GM18951 (cell line): ENCODE data around the gene CORO7.
A peak's percentile ranks its signal among the peaks of the same experiment; 100 is the strongest.
"Not testable (repeated sequence)": the region's sequence is repeated elsewhere in the genome, so short reads cannot be mapped to it uniquely, and the experiment has no call there.

ENCODE experiments used
- POLR2A ChIP-seq: IDR thresholded peaks from 4 replicates; pipeline ENCODE4 v1.6.1; 2011; ENCODE audit warnings: mild to moderate bottlenecking; ENCODE audit not compliant: insufficient read length, insufficient read depth; ENCODE audit errors: extremely low read depth
- in situ Hi-C: fragments of 300-500 bp; cut with MboI; formaldehyde crosslinking; loops from one replicate; pipeline ENCODE4 v1.12.0; 2022; ENCODE audit warnings: low sequenced_read_pairs, mixed read lengths, inconsistent platforms; ENCODE audit not compliant: unreplicated experiment

Gene CORO7

GRCh38 chr16:4352843-4353242 is 63.6 kb downstream of the CORO7 start:
- TF ChIP-seq POLR2A = no peak
- in situ Hi-C loops = no loop called here

- in situ Hi-C loops = no loop called here
Observed at GRCh38 chr16:4351880-4352279, 64.5 kb downstream of the CORO7 start.

GRCh38 chr16:4350787-4351659 is 65.4 kb downstream of the CORO7 start, which contains the start of gene PAM16:
Gene PAM16 (minus strand): TSS chr16:4351321. CDS start chr16:4351234, 87 bp downstream.
- peak; percentile 91 for TF ChIP-seq POLR2A
- in situ Hi-C loops = no loop called here

More at GRCh38 chr16:4351880-4352279, 64.5 kb downstream of the CORO7 start:
- no peak for TF ChIP-seq POLR2A

GRCh38 chr16:4350365-4350786 is 66.0 kb downstream of the CORO7 start:
- in situ Hi-C loops = no loop called here
- TF ChIP-seq POLR2A = no peak

- no peak for TF ChIP-seq POLR2A
- in situ Hi-C loops = no loop called here
Observed at GRCh38 chr16:4349332-4349731, 67.1 kb downstream of the CORO7 start.

- no peak for TF ChIP-seq POLR2A
- in situ Hi-C loops = no loop called here
Observed at GRCh38 chr16:4347765-4348509, 68.5 kb downstream of the CORO7 start.

GRCh38 chr16:4347010-4347409 is 69.4 kb downstream of the CORO7 start:
- in situ Hi-C loops = no loop called here

GRCh38 chr16:4345836-4346781 is 70.3 kb downstream of the CORO7 start:
- in situ Hi-C loops = no loop called here

More at GRCh38 chr16:4347010-4347409, 69.4 kb downstream of the CORO7 start:
- no peak for TF ChIP-seq POLR2A

GRCh38 chr16:4344983-4345835 is 71.2 kb downstream of the CORO7 start:
- TF ChIP-seq POLR2A = no peak
- in situ Hi-C loops = no loop called here

More at GRCh38 chr16:4345836-4346781, 70.3 kb downstream of the CORO7 start:
- TF ChIP-seq POLR2A = no peak

- in situ Hi-C loops = not testable (repeated sequence)
Observed at GRCh38 chr16:4344300-4344982, 72.0 kb downstream of the CORO7 start.
